ENCODE results near the gene IKBKE.

IKBKE gene

GRCh38 chr1:206455289-206455665 lies 15.0 kb upstream of the IKBKE start:
- no peak for DNase-seq (ENCODE audit: low read depth in 2 of 2)

- no peak for DNase-seq (ENCODE audit: low read depth in 2 of 2)
Measured at GRCh38 chr1:206455666-206456344, 14.5 kb upstream of the IKBKE start.

DNA sequence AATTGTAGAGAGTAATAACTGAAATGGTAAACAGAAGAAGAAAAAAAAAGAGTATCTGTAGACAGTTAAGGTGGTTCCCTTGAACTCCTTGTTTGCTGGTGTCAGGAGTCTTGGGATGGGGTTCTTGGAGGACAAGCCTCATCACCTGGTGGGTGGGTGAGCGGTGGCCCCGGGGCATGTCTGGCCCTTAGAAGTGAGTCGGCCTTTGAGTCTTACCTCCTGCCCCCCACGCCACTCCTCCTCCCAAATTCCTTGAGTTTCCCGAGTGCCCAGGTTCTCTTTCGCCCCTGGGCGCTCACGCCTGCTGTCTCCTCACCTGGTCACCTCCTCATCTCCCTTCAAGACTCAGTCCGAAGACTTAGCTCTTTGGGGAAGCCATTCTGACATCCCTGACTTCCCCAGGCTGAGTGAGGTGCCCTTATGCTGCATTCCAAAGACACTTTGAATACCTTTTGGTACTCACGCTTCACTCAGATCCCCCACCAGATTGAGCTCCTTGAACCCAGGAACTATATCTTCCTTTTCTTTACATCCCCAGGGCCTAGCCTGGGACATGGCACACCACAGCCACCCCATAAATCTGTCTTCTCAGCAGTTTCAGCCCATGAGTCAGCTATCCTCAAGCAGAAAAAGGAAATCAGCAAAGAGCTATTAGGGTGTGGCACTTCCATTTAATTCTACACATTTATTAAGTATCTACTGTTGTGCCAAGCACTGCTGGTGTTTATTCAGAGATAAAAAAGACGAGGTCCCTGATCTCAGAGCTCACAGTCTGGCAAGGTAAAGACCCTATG lies 13.5 kb upstream of the IKBKE start:
- no peak for DNase-seq (ENCODE audit: low read depth in 2 of 2)

GRCh38 chr1:206457408-206458120 lies 12.7 kb upstream of the IKBKE start:
- no peak for DNase-seq (ENCODE audit: low read depth in 2 of 2)

GRCh38 chr1:206459703-206460102 lies 10.6 kb upstream of the IKBKE start:
- DNase-seq (ENCODE audit: low read depth in 2 of 2): no peak

GRCh38 chr1:206460836-206461426 lies 9.3 kb upstream of the IKBKE start:
- DNase-seq (ENCODE audit: low read depth in 2 of 2): no peak

DNA sequence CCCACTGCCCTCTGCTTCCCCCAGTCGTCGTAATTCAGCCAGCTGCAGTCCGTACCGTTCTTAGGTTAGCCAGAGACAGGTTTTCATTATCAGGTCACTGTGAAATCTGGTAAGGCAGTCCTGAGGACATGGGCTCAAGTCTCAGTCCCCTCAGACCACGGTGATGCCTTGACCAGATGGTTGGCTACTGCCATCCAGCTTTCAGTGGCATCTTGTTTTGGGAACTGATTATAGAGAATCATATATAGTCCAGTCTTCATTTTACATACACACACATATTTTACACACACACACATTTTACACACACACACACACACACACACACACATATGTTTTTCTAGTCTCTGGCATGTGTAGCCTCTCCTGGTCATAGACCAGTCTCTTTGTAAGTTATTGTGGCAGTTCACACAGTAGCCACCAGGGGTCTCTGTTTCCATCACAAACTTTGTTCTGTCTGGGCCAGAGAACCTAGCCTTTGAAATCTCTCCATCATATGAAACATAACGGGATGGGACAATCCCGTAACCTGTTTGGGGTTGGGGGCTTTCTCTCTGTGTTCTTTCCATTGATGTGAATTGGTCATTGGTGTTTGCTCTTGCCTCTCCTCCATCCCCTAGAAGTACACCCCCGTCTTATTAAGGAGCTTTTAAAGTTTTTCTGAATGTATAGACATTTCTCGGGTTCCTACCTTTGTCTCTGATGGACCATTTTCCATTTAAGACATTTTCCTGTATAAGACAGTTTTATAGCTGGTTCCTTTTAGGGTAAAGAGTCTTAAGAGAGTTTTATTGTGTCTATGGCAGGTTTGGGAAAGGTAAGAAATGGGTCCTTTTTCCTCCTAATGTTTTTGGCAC lies 8.4 kb upstream of the IKBKE start:
- DNase-seq (ENCODE audit: low read depth in 2 of 2): peak in 1 of 2 experiments; percentile 76

GRCh38 chr1:206463137-206463536 lies 7.1 kb upstream of the IKBKE start:
- no peak for DNase-seq (ENCODE audit: low read depth in 2 of 2)

DNA sequence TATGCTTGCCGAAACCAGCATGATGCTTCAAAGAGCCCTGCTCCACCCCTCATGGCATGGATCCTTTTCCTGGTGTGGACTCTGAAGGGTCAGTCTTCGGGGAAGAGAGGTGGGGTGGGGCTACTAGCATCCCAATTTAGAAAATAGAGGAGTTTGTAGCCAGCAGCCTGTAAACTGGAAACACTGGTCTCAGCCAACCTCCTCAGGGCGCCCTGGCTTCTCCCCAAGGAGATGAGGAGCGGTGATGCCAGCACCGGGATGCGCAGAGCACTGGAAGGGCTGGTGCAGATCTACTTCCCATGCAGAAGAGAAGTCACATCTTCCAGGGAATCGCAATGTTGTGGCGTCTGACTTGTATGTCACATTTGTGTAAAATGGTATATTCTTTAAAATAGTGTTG lies 6.4 kb upstream of the IKBKE start:
- DNase-seq (ENCODE audit: low read depth in 2 of 2): no peak

GRCh38 chr1:206464456-206464964 lies 5.8 kb upstream of the IKBKE start:
- DNase-seq (ENCODE audit: low read depth in 2 of 2): no peak

DNA sequence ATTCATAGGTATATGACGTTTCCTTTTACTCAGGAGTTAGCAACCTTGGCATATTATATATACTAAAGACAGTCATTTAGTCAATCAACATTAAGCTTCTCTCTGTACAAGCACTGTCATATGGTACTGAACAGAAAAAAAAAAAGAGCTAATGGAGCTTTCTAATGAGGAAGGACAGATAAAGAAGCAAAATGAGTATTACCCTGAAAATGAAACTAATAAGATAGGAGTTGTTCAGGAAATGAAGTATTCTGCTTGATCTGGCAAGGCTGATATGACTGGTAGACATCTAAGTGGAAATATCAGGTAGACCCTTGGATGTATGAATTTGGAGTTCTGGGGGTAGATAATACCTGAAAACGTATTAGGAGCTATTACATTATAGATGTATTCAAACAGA lies 4.3 kb upstream of the IKBKE start:
- no peak for DNase-seq (ENCODE audit: low read depth in 2 of 2)

DNA sequence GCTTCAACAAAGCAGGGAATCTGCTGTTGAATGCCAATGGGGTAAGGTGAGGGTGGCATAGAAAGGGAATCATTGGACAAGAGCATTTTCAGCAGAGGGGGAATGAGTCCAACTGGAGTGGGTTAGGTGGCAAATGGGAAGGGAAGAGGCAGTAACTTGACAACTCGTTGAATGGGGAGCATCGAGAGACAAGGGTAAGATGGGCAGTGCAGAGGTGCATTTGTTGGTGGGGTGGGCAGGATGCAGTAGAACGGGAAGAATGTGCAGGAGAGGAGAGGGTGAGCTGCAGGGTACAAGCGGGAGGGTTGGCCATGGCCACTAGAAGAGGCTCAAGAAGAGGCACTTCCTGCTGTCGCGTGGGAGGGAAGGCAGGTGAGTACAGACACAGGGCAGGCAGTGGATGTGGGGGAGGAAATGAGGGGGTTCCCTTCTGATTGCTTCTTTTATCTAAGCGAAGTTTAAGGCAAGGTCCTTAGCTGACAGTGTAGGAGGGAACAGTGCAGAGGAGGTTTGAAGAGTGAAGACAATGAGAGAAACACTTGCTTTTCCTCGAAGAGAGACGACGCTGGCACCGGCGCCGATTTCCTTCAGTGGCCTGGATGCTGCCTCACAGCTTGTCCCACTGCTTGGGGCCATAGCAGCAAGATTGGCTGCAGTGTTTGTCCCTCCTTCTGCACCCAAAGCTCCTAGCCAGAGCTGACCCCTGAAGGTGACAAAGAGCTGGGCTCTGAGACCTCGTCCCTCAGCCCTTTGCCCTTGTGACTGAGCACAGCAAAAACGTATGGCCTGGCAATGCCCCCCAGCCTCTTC lies 3.2 kb upstream of the IKBKE start:
- no peak for DNase-seq (ENCODE audit: low read depth in 2 of 2)

- no peak for DNase-seq (ENCODE audit: low read depth in 2 of 2)
Measured at GRCh38 chr1:206467915-206468314, 2.4 kb upstream of the IKBKE start.

GRCh38 chr1:206468571-206468970 lies 1.7 kb upstream of the IKBKE start:
- DNase-seq (ENCODE audit: low read depth in 2 of 2): no peak

DNA sequence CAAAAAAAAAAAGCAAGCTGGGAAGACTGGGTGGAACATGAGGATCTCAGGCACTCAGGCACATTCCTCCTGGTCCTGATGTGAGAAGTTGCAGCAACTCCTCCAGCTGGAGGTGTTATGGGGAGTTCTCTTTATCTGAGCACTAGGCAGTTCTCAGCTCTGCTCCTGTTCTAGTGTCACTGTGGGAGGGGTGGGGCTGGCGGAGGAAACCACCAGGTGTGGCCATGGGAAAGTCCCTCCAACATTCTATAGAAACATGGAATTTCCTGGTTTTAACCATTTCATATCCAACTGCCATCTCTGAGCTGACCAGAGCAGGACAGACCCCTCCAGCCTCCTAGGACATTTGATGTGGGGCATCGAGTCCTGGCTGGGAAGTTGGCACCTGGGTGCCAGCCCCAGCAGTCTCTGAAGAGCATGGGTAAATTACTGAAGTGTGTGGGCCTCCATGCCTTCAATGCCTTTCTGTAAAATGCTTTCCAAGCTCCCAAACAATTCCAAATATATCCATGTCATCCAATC lies 804 bp upstream of the IKBKE start:
- DNase-seq (ENCODE audit: low read depth in 2 of 2): peak in 1 of 2 experiments; percentile 37

GRCh38 chr1:206470692-206471414 lies 577 bp downstream of the IKBKE start:
- DNase-seq (ENCODE audit: low read depth in 2 of 2): peak in 1 of 2 experiments; percentile 42

DNA sequence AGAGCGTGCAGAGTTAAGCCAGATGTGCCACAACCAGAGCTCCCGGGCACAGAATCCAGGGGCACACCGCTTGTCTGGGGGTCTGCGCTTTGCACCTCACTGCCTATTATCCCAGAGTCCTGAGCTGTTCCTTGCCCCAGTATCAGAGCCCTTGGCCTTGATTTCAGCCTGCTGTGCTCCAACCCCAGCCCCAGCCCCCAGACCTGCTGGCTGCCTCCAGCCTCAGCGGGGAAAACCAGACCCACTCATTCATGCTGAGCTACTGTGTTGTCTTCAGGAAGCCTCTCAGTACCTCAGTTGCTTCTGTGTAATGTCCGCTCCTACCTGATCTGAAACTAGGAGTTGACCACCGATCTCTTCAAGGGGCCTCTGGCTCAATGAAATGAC lies 1.1 kb downstream of the IKBKE start:
- DNase-seq (ENCODE audit: low read depth in 2 of 2): no peak

DNA sequence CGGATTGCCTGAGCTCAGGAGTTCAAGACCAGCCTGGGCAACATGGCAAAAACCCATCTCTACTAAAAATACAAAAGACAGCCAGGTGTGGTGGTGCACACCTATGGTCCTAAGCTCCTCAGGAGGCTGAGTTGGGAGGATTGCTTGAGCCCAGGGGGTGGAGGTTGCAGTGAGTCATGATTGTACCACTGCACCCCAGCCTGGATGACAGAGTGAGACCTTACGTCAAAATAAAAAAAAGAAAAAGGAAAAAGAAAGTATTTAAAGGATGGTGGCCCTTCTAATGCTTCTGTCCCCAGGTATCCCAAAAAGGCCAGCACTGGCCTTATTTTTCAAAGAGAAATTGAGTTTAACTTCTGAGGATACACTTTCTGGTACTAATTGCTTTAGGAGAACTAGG lies 1.7 kb downstream of the IKBKE start:
- no peak for DNase-seq (ENCODE audit: low read depth in 2 of 2)

GRCh38 chr1:206472454-206472853 lies 2.2 kb downstream of the IKBKE start:
- no peak for DNase-seq (ENCODE audit: low read depth in 2 of 2)

All from stimulated activated CD4-positive, alpha-beta T cell treated with anti-CD3 and anti-CD28 coated beads, Interleukin-12 subunit alpha, Interleukin-12 subunit beta, amount 100 ng/mL, for 24 hours (primary cell).